Measurements from ENCODE around the gene KIF18B. TPM values are rescaled to one million over a fixed set of nuclear protein-coding genes. Genes with fewer than 3 reads are reported as not detected.

KIF18B gene
- total RNA-seq, 1 donor from 2014 or later = 0.89 TPM

GRCh38 chr17:44928136-44928535, 19.4 kb downstream of the KIF18B start:
- Histone ChIP-seq H3K27me3 (ENCODE audit: low read depth) (no peaks in the 10 kb centered on the region), H3K27ac (no peak overlapping the region), H3K36me3 (no peaks in the 10 kb centered on the region), H3K4me1 (no peaks in the 10 kb centered on the region), H3K4me3 (no peak overlapping the region), H3K9me3 (no peaks in the 10 kb centered on the region)
- no peak for ATAC-seq
- no peak for TF ChIP-seq CTCF (IDR thresholded peaks at IDR 0.05)
- intact Hi-C loops (cut with DNase I) = loop anchor here (10.0 kb wide), 1 partner anchor 87 kb away; no protein-coding TSS in a partner anchor
- DNase-seq = peak; percentile 20

GRCh38 chr17:44927696-44928095, 19.9 kb downstream of the KIF18B start:
- TF ChIP-seq CTCF (IDR thresholded peaks at IDR 0.05) = no peak
- no peaks in the 10 kb centered on the region for H3K27me3 ChIP-seq (ENCODE audit: low read depth)
- intact Hi-C loops (cut with DNase I) = loop anchor here (10.0 kb wide), 1 partner anchor 87 kb away; no protein-coding TSS in a partner anchor
- DNase-seq (no peak), ATAC-seq (no peak)
- no peak overlapping the region for H3K4me3 ChIP-seq
- no peaks in the 10 kb centered on the region for H3K9me3 ChIP-seq
- H3K27ac ChIP-seq = no peak overlapping the region
- no peaks in the 10 kb centered on the region for H3K36me3 ChIP-seq
- H3K4me1 ChIP-seq = no peaks in the 10 kb centered on the region

- Histone ChIP-seq H3K36me3 (no peaks in the 10 kb centered on the region), H3K4me1 (no peaks in the 10 kb centered on the region), H3K9me3 (no peaks in the 10 kb centered on the region), H3K27me3 (ENCODE audit: low read depth) (peaks cover 3% of the 10 kb centered on the region), H3K4me3 (no peak overlapping the region), H3K27ac (no peak overlapping the region)
- intact Hi-C loops (cut with DNase I) = loop anchor here (10.0 kb wide), 1 partner anchor 88 kb away; no protein-coding TSS in a partner anchor
- TF ChIP-seq CTCF (IDR thresholded peaks at IDR 0.05) = no peak
- DNase-seq = peak; percentile 24
- ATAC-seq = no peak
Measured at GRCh38 chr17:44926821-44927525, 20.6 kb downstream of the KIF18B start.

GRCh38 chr17:44925731-44926697, 21.6 kb downstream of the KIF18B start:
- intact Hi-C loops (cut with DNase I) = loop anchor here (10.0 kb wide), 1 partner anchor 89 kb away; no protein-coding TSS in a partner anchor
- H3K4me3 ChIP-seq = no peak overlapping the region
- no peak for TF ChIP-seq CTCF (IDR thresholded peaks at IDR 0.05)
- H3K27me3 ChIP-seq (ENCODE audit: low read depth) = peaks cover 4% of the 10 kb centered on the region
- H3K9me3 ChIP-seq = no peaks in the 10 kb centered on the region
- DNase-seq (peak; percentile 24), ATAC-seq (no peak)
- no peaks in the 10 kb centered on the region for H3K36me3 ChIP-seq
- H3K27ac ChIP-seq = no peak overlapping the region
- no peaks in the 10 kb centered on the region for H3K4me1 ChIP-seq

GRCh38 chr17:44924107-44924544, 23.4 kb downstream of the KIF18B start:
- Histone ChIP-seq H3K4me3 (no peak overlapping the region), H3K9me3 (no peaks in the 10 kb centered on the region), H3K27ac (no peak overlapping the region), H3K36me3 (no peaks in the 10 kb centered on the region), H3K27me3 (ENCODE audit: low read depth) (peaks cover 10% of the 10 kb centered on the region), H3K4me1 (no peaks in the 10 kb centered on the region)
- TF ChIP-seq CTCF (IDR thresholded peaks at IDR 0.05) = no peak
- no peak for ATAC-seq
- intact Hi-C loops (cut with DNase I) = loop anchor here (10.0 kb wide), 1 partner anchor 91 kb away; no protein-coding TSS in a partner anchor
- DNase-seq = peak; percentile 16
